ENCODE results near the gene NDUFS7.

- TF ChIP-seq CTCF (IDR thresholded peaks at IDR 0.05) (no peak), POLR2AphosphoS5 (IDR thresholded peaks at IDR 0.05) (no peak), POLR2A (IDR thresholded peaks at IDR 0.05) (no peak), EP300 (IDR thresholded peaks at IDR 0.05) (no peak)
Observed at GRCh38 chr19:1426736-1427135, 43.0 kb downstream of the NDUFS7 start.

Data from sigmoid colon (tissue), 4 donors.